ENCODE data around the gene MAB21L3.

Gene MAB21L3

GRCh38 chr1:116123837-116124533 lies 12.8 kb downstream of the MAB21L3 start:
- H3K9me3 ChIP-seq (ENCODE audit: control insufficient read depth in 1 of 2, low read length in 2 of 2) = no peaks in the 10 kb centered on the region
- no peaks in the 10 kb centered on the region for H3K36me3 ChIP-seq (ENCODE audit: control insufficient read depth in 1 of 2, insufficient read depth in 2 of 2, low read length in 2 of 2)
- peaks cover 7 to 10% of the 10 kb centered on the region in 2 donors for H3K4me1 ChIP-seq (ENCODE audit: control insufficient read depth in 1 of 2, insufficient read depth in 2 of 2, low read length in 2 of 2)
- no peak overlapping the region for H3K27ac ChIP-seq (ENCODE audit: low read depth, low read length)
- no peaks in the 10 kb centered on the region for H3K27me3 ChIP-seq (ENCODE audit: control insufficient read depth in 1 of 2, insufficient read depth in 2 of 2, low read length in 2 of 2)
- no peak overlapping the region for H3K4me3 ChIP-seq (ENCODE audit: low read depth in 1 of 2, low read length in 2 of 2)
- no peak overlapping the region for H3K9ac ChIP-seq (ENCODE audit: low read depth in 1 of 2, low read length in 2 of 2)

GRCh38 chr1:116125758-116126157 lies 14.6 kb downstream of the MAB21L3 start:
- Histone ChIP-seq H3K4me3 (ENCODE audit: low read depth in 1 of 2, low read length in 2 of 2) (no peak overlapping the region), H3K27ac (ENCODE audit: low read depth, low read length) (no peak overlapping the region), H3K4me1 (ENCODE audit: control insufficient read depth in 1 of 2, insufficient read depth in 2 of 2, low read length in 2 of 2) (peaks cover 7 to 10% of the 10 kb centered on the region in 2 donors), H3K9ac (ENCODE audit: low read depth in 1 of 2, low read length in 2 of 2) (no peak overlapping the region), H3K9me3 (ENCODE audit: control insufficient read depth in 1 of 2, low read length in 2 of 2) (no peaks in the 10 kb centered on the region), H3K27me3 (ENCODE audit: control insufficient read depth in 1 of 2, insufficient read depth in 2 of 2, low read length in 2 of 2) (no peaks in the 10 kb centered on the region), H3K36me3 (ENCODE audit: control insufficient read depth in 1 of 2, insufficient read depth in 2 of 2, low read length in 2 of 2) (no peaks in the 10 kb centered on the region)

GRCh38 chr1:116126281-116126680 lies 15.1 kb downstream of the MAB21L3 start:
- H3K4me1 ChIP-seq (ENCODE audit: control insufficient read depth in 1 of 2, insufficient read depth in 2 of 2, low read length in 2 of 2) = peaks cover 7 to 10% of the 10 kb centered on the region in 2 donors

GRCh38 chr1:116127123-116127847 lies 16.1 kb downstream of the MAB21L3 start:
- H3K9me3 ChIP-seq (ENCODE audit: control insufficient read depth in 1 of 2, low read length in 2 of 2) = no peaks in the 10 kb centered on the region
- H3K27ac ChIP-seq (ENCODE audit: low read depth, low read length) = no peak overlapping the region
- H3K27me3 ChIP-seq (ENCODE audit: control insufficient read depth in 1 of 2, insufficient read depth in 2 of 2, low read length in 2 of 2) = no peaks in the 10 kb centered on the region
- H3K4me3 ChIP-seq (ENCODE audit: low read depth in 1 of 2, low read length in 2 of 2) = no peak overlapping the region
- H3K36me3 ChIP-seq (ENCODE audit: control insufficient read depth in 1 of 2, insufficient read depth in 2 of 2, low read length in 2 of 2) = no peaks in the 10 kb centered on the region
- H3K4me1 ChIP-seq (ENCODE audit: control insufficient read depth in 1 of 2, insufficient read depth in 2 of 2, low read length in 2 of 2) = peaks cover 7 to 10% of the 10 kb centered on the region in 2 donors
- no peak overlapping the region for H3K9ac ChIP-seq (ENCODE audit: low read depth in 1 of 2, low read length in 2 of 2)

More at GRCh38 chr1:116126281-116126680, 15.1 kb downstream of the MAB21L3 start:
- Histone ChIP-seq H3K9me3 (ENCODE audit: control insufficient read depth in 1 of 2, low read length in 2 of 2) (no peaks in the 10 kb centered on the region), H3K27ac (ENCODE audit: low read depth, low read length) (no peak overlapping the region), H3K36me3 (ENCODE audit: control insufficient read depth in 1 of 2, insufficient read depth in 2 of 2, low read length in 2 of 2) (no peaks in the 10 kb centered on the region), H3K4me3 (ENCODE audit: low read depth in 1 of 2, low read length in 2 of 2) (no peak overlapping the region), H3K9ac (ENCODE audit: low read depth in 1 of 2, low read length in 2 of 2) (no peak overlapping the region), H3K27me3 (ENCODE audit: control insufficient read depth in 1 of 2, insufficient read depth in 2 of 2, low read length in 2 of 2) (no peaks in the 10 kb centered on the region)

GRCh38 chr1:116127848-116128540 lies 16.8 kb downstream of the MAB21L3 start:
- Histone ChIP-seq H3K27ac (ENCODE audit: low read depth, low read length) (no peak overlapping the region), H3K4me3 (ENCODE audit: low read depth in 1 of 2, low read length in 2 of 2) (no peak overlapping the region), H3K36me3 (ENCODE audit: control insufficient read depth in 1 of 2, insufficient read depth in 2 of 2, low read length in 2 of 2) (no peaks in the 10 kb centered on the region)

GRCh38 chr1:116128664-116129063 lies 17.5 kb downstream of the MAB21L3 start:
- no peak overlapping the region for H3K9ac ChIP-seq (ENCODE audit: low read depth in 1 of 2, low read length in 2 of 2)
- H3K27me3 ChIP-seq (ENCODE audit: control insufficient read depth in 1 of 2, insufficient read depth in 2 of 2, low read length in 2 of 2) = no peaks in the 10 kb centered on the region
- no peak overlapping the region for H3K4me3 ChIP-seq (ENCODE audit: low read depth in 1 of 2, low read length in 2 of 2)
- no peak overlapping the region for H3K27ac ChIP-seq (ENCODE audit: low read depth, low read length)
- peaks cover 0 to under 1% of the 10 kb centered on the region in 2 donors for H3K4me1 ChIP-seq (ENCODE audit: control insufficient read depth in 1 of 2, insufficient read depth in 2 of 2, low read length in 2 of 2)
- H3K36me3 ChIP-seq (ENCODE audit: control insufficient read depth in 1 of 2, insufficient read depth in 2 of 2, low read length in 2 of 2) = no peaks in the 10 kb centered on the region
- H3K9me3 ChIP-seq (ENCODE audit: control insufficient read depth in 1 of 2, low read length in 2 of 2) = no peaks in the 10 kb centered on the region

More at GRCh38 chr1:116127848-116128540, 16.8 kb downstream of the MAB21L3 start:
- Histone ChIP-seq H3K27me3 (ENCODE audit: control insufficient read depth in 1 of 2, insufficient read depth in 2 of 2, low read length in 2 of 2) (no peaks in the 10 kb centered on the region), H3K4me1 (ENCODE audit: control insufficient read depth in 1 of 2, insufficient read depth in 2 of 2, low read length in 2 of 2) (peaks cover 6 to 7% of the 10 kb centered on the region in 2 donors), H3K9me3 (ENCODE audit: control insufficient read depth in 1 of 2, low read length in 2 of 2) (no peaks in the 10 kb centered on the region), H3K9ac (ENCODE audit: low read depth in 1 of 2, low read length in 2 of 2) (no peak overlapping the region)

- H3K27ac ChIP-seq (ENCODE audit: low read depth, low read length) = no peak overlapping the region
- peaks cover 0 to 7% of the 10 kb centered on the region in 2 donors for H3K4me1 ChIP-seq (ENCODE audit: control insufficient read depth in 1 of 2, insufficient read depth in 2 of 2, low read length in 2 of 2)
- H3K36me3 ChIP-seq (ENCODE audit: control insufficient read depth in 1 of 2, insufficient read depth in 2 of 2, low read length in 2 of 2) = no peaks in the 10 kb centered on the region
- no peak overlapping the region for H3K4me3 ChIP-seq (ENCODE audit: low read depth in 1 of 2, low read length in 2 of 2)
- no peak overlapping the region for H3K9ac ChIP-seq (ENCODE audit: low read depth in 1 of 2, low read length in 2 of 2)
- no peaks in the 10 kb centered on the region for H3K27me3 ChIP-seq (ENCODE audit: control insufficient read depth in 1 of 2, insufficient read depth in 2 of 2, low read length in 2 of 2)
- H3K9me3 ChIP-seq (ENCODE audit: control insufficient read depth in 1 of 2, low read length in 2 of 2) = no peaks in the 10 kb centered on the region
Observed at GRCh38 chr1:116129537-116129936, 18.3 kb downstream of the MAB21L3 start.

- Histone ChIP-seq H3K4me3 (ENCODE audit: low read depth in 1 of 2, low read length in 2 of 2) (no peak overlapping the region), H3K4me1 (ENCODE audit: control insufficient read depth in 1 of 2, insufficient read depth in 2 of 2, low read length in 2 of 2) (peaks cover 0 to 7% of the 10 kb centered on the region in 2 donors), H3K9ac (ENCODE audit: low read depth in 1 of 2, low read length in 2 of 2) (no peak overlapping the region), H3K27me3 (ENCODE audit: control insufficient read depth in 1 of 2, insufficient read depth in 2 of 2, low read length in 2 of 2) (no peaks in the 10 kb centered on the region), H3K9me3 (ENCODE audit: control insufficient read depth in 1 of 2, low read length in 2 of 2) (no peaks in the 10 kb centered on the region), H3K27ac (ENCODE audit: low read depth, low read length) (no peak overlapping the region), H3K36me3 (ENCODE audit: control insufficient read depth in 1 of 2, insufficient read depth in 2 of 2, low read length in 2 of 2) (no peaks in the 10 kb centered on the region)
Observed at GRCh38 chr1:116130356-116130755, 19.2 kb downstream of the MAB21L3 start.

- Histone ChIP-seq H3K9ac (ENCODE audit: low read depth in 1 of 2, low read length in 2 of 2) (no peak overlapping the region), H3K27ac (ENCODE audit: low read depth, low read length) (no peak overlapping the region), H3K27me3 (ENCODE audit: control insufficient read depth in 1 of 2, insufficient read depth in 2 of 2, low read length in 2 of 2) (no peaks in the 10 kb centered on the region), H3K36me3 (ENCODE audit: control insufficient read depth in 1 of 2, insufficient read depth in 2 of 2, low read length in 2 of 2) (no peaks in the 10 kb centered on the region), H3K4me1 (ENCODE audit: control insufficient read depth in 1 of 2, insufficient read depth in 2 of 2, low read length in 2 of 2) (peaks cover 0 to 7% of the 10 kb centered on the region in 2 donors), H3K9me3 (ENCODE audit: control insufficient read depth in 1 of 2, low read length in 2 of 2) (no peaks in the 10 kb centered on the region), H3K4me3 (ENCODE audit: low read depth in 1 of 2, low read length in 2 of 2) (no peak overlapping the region)
Observed at GRCh38 chr1:116131170-116131569, 20.0 kb downstream of the MAB21L3 start.
